ENCODE data around the gene CHRNA4. TPM values are rescaled to one million over a fixed set of nuclear protein-coding genes. Genes with fewer than 3 reads are reported as not detected.

Gene CHRNA4
- total RNA-seq, 1 experiment from 2014 or later: not detected

GRCh38 chr20:63321148-63321831 lies 39.9 kb downstream of the CHRNA4 start:
- DNase-seq (ENCODE audit: low read depth): peak; percentile 47

- no peak for DNase-seq (ENCODE audit: low read depth)
Measured at GRCh38 chr20:63320616-63321147, 40.5 kb downstream of the CHRNA4 start.

- no peak for DNase-seq (ENCODE audit: low read depth)
Measured at GRCh38 chr20:63320041-63320511, 41.1 kb downstream of the CHRNA4 start.

- DNase-seq (ENCODE audit: low read depth): no peak
Measured at GRCh38 chr20:63319164-63320040, 41.7 kb downstream of the CHRNA4 start.

- DNase-seq (ENCODE audit: low read depth): no peak
Measured at GRCh38 chr20:63318391-63319163, 42.6 kb downstream of the CHRNA4 start.

GRCh38 chr20:63317601-63318291 lies 43.4 kb downstream of the CHRNA4 start:
- no peak for DNase-seq (ENCODE audit: low read depth)

GRCh38 chr20:63317061-63317460 lies 44.1 kb downstream of the CHRNA4 start:
- DNase-seq (ENCODE audit: low read depth): no peak

- DNase-seq (ENCODE audit: low read depth): no peak
Measured at GRCh38 chr20:63316502-63316921, 44.6 kb downstream of the CHRNA4 start.

- DNase-seq (ENCODE audit: low read depth): no peak
Measured at GRCh38 chr20:63315731-63316491, 45.2 kb downstream of the CHRNA4 start.

- no peak for DNase-seq (ENCODE audit: low read depth)
Measured at GRCh38 chr20:63315240-63315689, 45.9 kb downstream of the CHRNA4 start.

- no peak for DNase-seq (ENCODE audit: low read depth)
Measured at GRCh38 chr20:63314566-63315239, 46.4 kb downstream of the CHRNA4 start.

- no peak for DNase-seq (ENCODE audit: low read depth)
Measured at GRCh38 chr20:63314015-63314471, 47.1 kb downstream of the CHRNA4 start.

- DNase-seq (ENCODE audit: low read depth): no peak
Measured at GRCh38 chr20:63313349-63314014, 47.7 kb downstream of the CHRNA4 start.

- DNase-seq (ENCODE audit: low read depth): no peak
Measured at GRCh38 chr20:63312690-63313348, 48.3 kb downstream of the CHRNA4 start.

GRCh38 chr20:63312273-63312672 lies 48.9 kb downstream of the CHRNA4 start:
- no peak for DNase-seq (ENCODE audit: low read depth)

- DNase-seq (ENCODE audit: low read depth): no peak
Measured at GRCh38 chr20:63311833-63312243, 49.3 kb downstream of the CHRNA4 start.

GRCh38 chr20:63311186-63311832 lies 49.8 kb downstream of the CHRNA4 start:
- no peak for DNase-seq (ENCODE audit: low read depth)

All from Daoy (cell line).